H1 (cell line): ENCODE results near the gene ATAD5. TPM values are rescaled to one million over a fixed set of nuclear protein-coding genes. Genes with fewer than 3 reads are reported as not detected.

ENCODE experiments used
- GABPA ChIP-seq: IDR thresholded peaks from 2 replicates; pipeline ENCODE4 v1.6.1; 2011; ENCODE audit warnings: mild to moderate bottlenecking, low read length, moderate library complexity, borderline replicate concordance; ENCODE audit not compliant: insufficient read depth
- HDAC2 ChIP-seq, 2 experiments: fragments of 300-600 bp in 1 of 2; sonication (generic) in 1 of 2; IDR thresholded peaks; 2 replicates each; pipeline ENCODE4 v1.6.1; 2011 to 2012; ENCODE audit warnings: low read depth in 2 of 2, low read length in 2 of 2, mild to moderate bottlenecking in 2 of 2, moderate library complexity in 2 of 2, borderline replicate concordance in 1 of 2, inconsistent platforms in 1 of 2
- RAD21 ChIP-seq, 2 experiments: IDR thresholded peaks in 1 of 2; conservative IDR thresholded peaks in 1 of 2; 2 replicates each; pipeline ENCODE4 v1.6.1; 2011; ENCODE audit warnings: low read depth in 2 of 2, low read length in 2 of 2, improper control_type of control experiment in 1 of 2, inconsistent platforms in 1 of 2, mild to moderate bottlenecking in 1 of 2, moderate library complexity in 1 of 2
- polyA plus RNA-seq, 7 experiments: library from polyadenylated mRNA; depleted of rRNA in 3 of 7; stranded (reverse) in 5 of 7; unstranded in 2 of 7; fragments of >200 nt in 5 of 7; fragments of 200-250 nt in 2 of 7; gene quantifications; 1 replicate in 5 of 7; 2 replicates in 1 of 7; 4 replicates in 1 of 7; pipeline versions ENCODE4 v1.2.1 to v1.2.3, GENCODE V29; 2011 to 2013; ENCODE audit warnings: missing spikeins in 2 of 7, mixed read lengths in 2 of 7
- total RNA-seq: library from RNA; stranded (reverse); fragmentation: NEBNext Ultra II Directional; extraction: Animal tissue kit (Norgen Biotek cat#: 25700); gene quantifications from 2 replicates; pipeline ENCODE4 v1.2.1, GENCODE V29; 2021
- TF ChIP-seq, protein P1 (sequence below): fragments of 300-600 bp; sonication (generic); IDR thresholded peaks from 2 replicates; pipeline ENCODE4 v1.7.1; 2012; ENCODE audit warnings: low read length, moderate library complexity, mild to moderate bottlenecking, inconsistent platforms; ENCODE audit not compliant: insufficient replicate concordance

The ATAD5 gene
- total and polyA plus RNA-seq, 2 of the 8 experiments (the other 6 are each of a cell fraction or from before 2014, with no cell fraction given), result 3.5 to 30.0 TPM

DNA sequence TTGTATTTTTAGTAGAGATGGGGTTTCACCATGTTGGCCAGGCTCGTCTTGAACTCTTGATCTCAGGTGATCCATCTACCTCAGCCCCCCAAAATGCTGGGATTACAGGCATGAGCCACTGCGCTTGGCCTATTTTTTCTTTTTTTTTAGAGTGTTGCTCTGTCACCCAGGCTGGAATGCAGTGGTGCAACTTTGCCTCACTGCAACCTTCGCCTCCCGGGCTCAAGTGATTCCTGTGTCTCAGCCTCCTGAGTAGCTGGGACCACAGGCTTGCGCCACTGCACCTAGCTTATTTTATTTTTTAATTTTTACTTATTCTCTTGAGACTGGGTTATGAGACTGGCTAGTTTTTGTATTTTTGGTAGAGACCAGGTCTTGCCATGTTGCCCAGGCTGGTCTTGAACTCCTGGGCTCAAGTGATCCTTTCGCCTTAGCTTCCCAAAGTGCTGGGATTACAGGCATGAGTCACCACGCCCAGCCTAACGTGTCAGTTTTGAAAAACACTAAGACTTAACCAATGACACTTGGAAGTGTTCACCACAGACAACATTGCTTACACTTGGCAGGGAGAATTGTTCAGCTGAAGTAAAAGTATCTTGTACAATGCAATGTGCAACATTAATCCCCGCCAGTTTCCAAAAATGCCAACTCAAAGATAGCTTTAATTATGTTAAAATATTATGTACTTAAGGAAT is 26.9 kb downstream of the ATAD5 start (continued):
- TF ChIP-seq, protein P1, sequence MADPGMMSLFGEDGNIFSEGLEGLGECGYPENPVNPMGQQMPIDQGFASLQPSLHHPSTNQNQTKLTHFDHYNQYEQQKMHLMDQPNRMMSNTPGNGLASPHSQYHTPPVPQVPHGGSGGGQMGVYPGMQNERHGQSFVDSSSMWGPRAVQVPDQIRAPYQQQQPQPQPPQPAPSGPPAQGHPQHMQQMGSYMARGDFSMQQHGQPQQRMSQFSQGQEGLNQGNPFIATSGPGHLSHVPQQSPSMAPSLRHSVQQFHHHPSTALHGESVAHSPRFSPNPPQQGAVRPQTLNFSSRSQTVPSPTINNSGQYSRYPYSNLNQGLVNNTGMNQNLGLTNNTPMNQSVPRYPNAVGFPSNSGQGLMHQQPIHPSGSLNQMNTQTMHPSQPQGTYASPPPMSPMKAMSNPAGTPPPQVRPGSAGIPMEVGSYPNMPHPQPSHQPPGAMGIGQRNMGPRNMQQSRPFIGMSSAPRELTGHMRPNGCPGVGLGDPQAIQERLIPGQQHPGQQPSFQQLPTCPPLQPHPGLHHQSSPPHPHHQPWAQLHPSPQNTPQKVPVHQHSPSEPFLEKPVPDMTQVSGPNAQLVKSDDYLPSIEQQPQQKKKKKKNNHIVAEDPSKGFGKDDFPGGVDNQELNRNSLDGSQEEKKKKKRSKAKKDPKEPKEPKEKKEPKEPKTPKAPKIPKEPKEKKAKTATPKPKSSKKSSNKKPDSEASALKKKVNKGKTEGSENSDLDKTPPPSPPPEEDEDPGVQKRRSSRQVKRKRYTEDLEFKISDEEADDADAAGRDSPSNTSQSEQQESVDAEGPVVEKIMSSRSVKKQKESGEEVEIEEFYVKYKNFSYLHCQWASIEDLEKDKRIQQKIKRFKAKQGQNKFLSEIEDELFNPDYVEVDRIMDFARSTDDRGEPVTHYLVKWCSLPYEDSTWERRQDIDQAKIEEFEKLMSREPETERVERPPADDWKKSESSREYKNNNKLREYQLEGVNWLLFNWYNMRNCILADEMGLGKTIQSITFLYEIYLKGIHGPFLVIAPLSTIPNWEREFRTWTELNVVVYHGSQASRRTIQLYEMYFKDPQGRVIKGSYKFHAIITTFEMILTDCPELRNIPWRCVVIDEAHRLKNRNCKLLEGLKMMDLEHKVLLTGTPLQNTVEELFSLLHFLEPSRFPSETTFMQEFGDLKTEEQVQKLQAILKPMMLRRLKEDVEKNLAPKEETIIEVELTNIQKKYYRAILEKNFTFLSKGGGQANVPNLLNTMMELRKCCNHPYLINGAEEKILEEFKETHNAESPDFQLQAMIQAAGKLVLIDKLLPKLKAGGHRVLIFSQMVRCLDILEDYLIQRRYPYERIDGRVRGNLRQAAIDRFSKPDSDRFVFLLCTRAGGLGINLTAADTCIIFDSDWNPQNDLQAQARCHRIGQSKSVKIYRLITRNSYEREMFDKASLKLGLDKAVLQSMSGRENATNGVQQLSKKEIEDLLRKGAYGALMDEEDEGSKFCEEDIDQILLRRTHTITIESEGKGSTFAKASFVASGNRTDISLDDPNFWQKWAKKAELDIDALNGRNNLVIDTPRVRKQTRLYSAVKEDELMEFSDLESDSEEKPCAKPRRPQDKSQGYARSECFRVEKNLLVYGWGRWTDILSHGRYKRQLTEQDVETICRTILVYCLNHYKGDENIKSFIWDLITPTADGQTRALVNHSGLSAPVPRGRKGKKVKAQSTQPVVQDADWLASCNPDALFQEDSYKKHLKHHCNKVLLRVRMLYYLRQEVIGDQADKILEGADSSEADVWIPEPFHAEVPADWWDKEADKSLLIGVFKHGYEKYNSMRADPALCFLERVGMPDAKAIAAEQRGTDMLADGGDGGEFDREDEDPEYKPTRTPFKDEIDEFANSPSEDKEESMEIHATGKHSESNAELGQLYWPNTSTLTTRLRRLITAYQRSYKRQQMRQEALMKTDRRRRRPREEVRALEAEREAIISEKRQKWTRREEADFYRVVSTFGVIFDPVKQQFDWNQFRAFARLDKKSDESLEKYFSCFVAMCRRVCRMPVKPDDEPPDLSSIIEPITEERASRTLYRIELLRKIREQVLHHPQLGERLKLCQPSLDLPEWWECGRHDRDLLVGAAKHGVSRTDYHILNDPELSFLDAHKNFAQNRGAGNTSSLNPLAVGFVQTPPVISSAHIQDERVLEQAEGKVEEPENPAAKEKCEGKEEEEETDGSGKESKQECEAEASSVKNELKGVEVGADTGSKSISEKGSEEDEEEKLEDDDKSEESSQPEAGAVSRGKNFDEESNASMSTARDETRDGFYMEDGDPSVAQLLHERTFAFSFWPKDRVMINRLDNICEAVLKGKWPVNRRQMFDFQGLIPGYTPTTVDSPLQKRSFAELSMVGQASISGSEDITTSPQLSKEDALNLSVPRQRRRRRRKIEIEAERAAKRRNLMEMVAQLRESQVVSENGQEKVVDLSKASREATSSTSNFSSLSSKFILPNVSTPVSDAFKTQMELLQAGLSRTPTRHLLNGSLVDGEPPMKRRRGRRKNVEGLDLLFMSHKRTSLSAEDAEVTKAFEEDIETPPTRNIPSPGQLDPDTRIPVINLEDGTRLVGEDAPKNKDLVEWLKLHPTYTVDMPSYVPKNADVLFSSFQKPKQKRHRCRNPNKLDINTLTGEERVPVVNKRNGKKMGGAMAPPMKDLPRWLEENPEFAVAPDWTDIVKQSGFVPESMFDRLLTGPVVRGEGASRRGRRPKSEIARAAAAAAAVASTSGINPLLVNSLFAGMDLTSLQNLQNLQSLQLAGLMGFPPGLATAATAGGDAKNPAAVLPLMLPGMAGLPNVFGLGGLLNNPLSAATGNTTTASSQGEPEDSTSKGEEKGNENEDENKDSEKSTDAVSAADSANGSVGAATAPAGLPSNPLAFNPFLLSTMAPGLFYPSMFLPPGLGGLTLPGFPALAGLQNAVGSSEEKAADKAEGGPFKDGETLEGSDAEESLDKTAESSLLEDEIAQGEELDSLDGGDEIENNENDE, result no peak
- TF ChIP-seq HDAC2 (IDR thresholded peaks at IDR 0.05; ENCODE audit: borderline replicate concordance in 1 of 2, low read depth in 2 of 2, low read length in 2 of 2), result no peak
- TF ChIP-seq RAD21 (IDR thresholded peaks at IDR 0.05 in 1 of 2, conservative IDR thresholded peaks at IDR 0.05 in 1 of 2; ENCODE audit: low read depth in 2 of 2, low read length in 2 of 2), result no peak
- TF ChIP-seq GABPA, result no peak
